WERI-Rb-1 (cell line): ENCODE results near the gene NT5C1B.

ENCODE experiments used
- DNase-seq: peaks from one replicate; pipeline ENCODE4 v3.0.0-alpha.2; 2020
- H3K27ac ChIP-seq: fragments of 250-450 bp; sonication (Bioruptor Pico); 2 replicates; pipeline ENCODE4 v1.5.1; 2020; ENCODE audit warnings: mild to moderate bottlenecking, moderate library complexity
- H3K27me3 ChIP-seq: fragments of 250-450 bp; sonication (Bioruptor Pico); 2 replicates; pipeline ENCODE4 v1.5.1; 2021; ENCODE audit warnings: mild to moderate bottlenecking, low read depth, moderate library complexity; ENCODE audit not compliant: insufficient read depth, severe bottlenecking
- H3K36me3 ChIP-seq: fragments of 250-450 bp; sonication (Bioruptor Pico); 2 replicates; pipeline ENCODE4 v1.5.1; 2020; ENCODE audit warnings: mild to moderate bottlenecking, moderate library complexity
- H3K4me3 ChIP-seq: 2 replicates; pipeline ENCODE4 v1.5.1; 2011; ENCODE audit warnings: low read depth, mild to moderate bottlenecking, control low read depth, low read length
- H3K9me3 ChIP-seq: fragments of 250-450 bp; sonication (Bioruptor Pico); 2 replicates; pipeline ENCODE4 v1.5.1; 2021; ENCODE audit warnings: mild to moderate bottlenecking, moderate library complexity; ENCODE audit not compliant: severe bottlenecking
- CTCF ChIP-seq: IDR thresholded peaks from 2 replicates; pipeline ENCODE4 v1.5.1; 2011; ENCODE audit warnings: low read depth, mild to moderate bottlenecking, control low read depth, inconsistent platforms, low read length

Gene NT5C1B

GRCh38 chr2:18514526-18515461, 74.6 kb downstream of the NT5C1B start:
- no peaks in the 10 kb centered on the region for H3K36me3 ChIP-seq
- no peak for DNase-seq
- H3K9me3 ChIP-seq = no peaks in the 10 kb centered on the region
- no peak for TF ChIP-seq CTCF
- H3K27ac ChIP-seq = no peak overlapping the region
- no peak overlapping the region for H3K4me3 ChIP-seq
- peaks cover 49% of the 10 kb centered on the region for H3K27me3 ChIP-seq
